Measurements from ENCODE around the gene HS1BP3. TPM values are rescaled to one million over a fixed set of nuclear protein-coding genes. Genes with fewer than 3 reads are reported as not detected.

HS1BP3 gene
- total RNA-seq, 4 donors from 2014 or later = 33.1 to 63.0 (median 41.0) TPM

DNA sequence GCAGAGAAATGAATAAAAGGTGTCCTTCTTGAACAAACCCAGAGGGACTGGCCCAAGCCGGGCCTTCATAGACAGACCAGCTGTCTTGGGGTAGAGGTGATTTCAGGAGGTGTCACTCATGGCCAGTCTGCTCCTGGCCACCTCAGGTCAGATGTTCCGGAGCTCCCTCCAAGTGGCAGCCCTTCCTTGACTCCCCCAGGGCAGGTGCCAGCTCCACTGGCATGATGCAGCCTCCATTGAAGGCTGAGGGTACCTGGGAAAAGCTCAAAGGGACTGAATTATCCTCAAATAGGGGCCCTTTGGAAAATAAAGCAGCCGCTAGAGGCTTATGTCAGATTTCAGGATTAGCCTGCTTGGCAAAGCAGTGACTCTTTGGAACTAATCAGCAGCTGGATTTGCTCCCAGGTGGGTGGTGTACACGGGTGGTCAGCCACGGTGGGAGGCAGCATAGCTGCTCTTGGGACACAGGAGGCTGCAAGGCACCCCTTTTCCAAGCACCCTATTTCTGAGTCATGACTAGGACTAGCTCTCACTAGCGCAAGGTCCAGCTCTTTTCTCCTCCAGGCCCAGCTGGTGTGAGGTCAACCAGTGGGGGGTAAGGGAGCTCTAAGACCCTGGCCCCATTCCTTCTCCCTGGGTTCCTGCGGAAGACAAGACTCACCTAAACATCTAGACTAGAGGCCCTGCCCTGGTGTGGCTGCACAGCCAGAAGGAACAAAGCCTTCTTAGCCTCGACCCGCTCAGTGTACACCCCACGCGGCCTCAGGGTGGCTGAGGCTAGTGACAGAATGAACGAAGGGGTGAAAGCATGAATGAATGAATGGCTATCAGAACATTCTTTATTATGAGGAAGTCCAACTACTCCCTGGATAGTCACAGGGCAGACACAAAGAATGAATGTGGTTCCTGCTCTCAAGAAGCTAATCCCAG is 29.3 kb downstream of the HS1BP3 start:
- H3K4me1 ChIP-seq = peaks cover 0 to 33% (median under 1%) of the 10 kb centered on the region in 4 donors
- no peak overlapping the region for H3K4me3 ChIP-seq
- peaks cover 0 to 46% (median 0%) of the 10 kb centered on the region in 3 donors for H3K36me3 ChIP-seq
- DNase-seq = peak in 2 of 3 donors; percentile 33 to 35
- TF ChIP-seq, protein P1, sequence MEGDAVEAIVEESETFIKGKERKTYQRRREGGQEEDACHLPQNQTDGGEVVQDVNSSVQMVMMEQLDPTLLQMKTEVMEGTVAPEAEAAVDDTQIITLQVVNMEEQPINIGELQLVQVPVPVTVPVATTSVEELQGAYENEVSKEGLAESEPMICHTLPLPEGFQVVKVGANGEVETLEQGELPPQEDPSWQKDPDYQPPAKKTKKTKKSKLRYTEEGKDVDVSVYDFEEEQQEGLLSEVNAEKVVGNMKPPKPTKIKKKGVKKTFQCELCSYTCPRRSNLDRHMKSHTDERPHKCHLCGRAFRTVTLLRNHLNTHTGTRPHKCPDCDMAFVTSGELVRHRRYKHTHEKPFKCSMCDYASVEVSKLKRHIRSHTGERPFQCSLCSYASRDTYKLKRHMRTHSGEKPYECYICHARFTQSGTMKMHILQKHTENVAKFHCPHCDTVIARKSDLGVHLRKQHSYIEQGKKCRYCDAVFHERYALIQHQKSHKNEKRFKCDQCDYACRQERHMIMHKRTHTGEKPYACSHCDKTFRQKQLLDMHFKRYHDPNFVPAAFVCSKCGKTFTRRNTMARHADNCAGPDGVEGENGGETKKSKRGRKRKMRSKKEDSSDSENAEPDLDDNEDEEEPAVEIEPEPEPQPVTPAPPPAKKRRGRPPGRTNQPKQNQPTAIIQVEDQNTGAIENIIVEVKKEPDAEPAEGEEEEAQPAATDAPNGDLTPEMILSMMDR (IDR thresholded peaks at IDR 0.05) = no peak
- TF ChIP-seq POLR2A (IDR thresholded peaks at IDR 0.05) = no peak
- peak overlapping the region in 2 of 4 donors; percentile 91 to 97 for H3K27ac ChIP-seq
- H3K27me3 ChIP-seq = no peaks in the 10 kb centered on the region
- no peaks in the 10 kb centered on the region for H3K9me3 ChIP-seq

DNA sequence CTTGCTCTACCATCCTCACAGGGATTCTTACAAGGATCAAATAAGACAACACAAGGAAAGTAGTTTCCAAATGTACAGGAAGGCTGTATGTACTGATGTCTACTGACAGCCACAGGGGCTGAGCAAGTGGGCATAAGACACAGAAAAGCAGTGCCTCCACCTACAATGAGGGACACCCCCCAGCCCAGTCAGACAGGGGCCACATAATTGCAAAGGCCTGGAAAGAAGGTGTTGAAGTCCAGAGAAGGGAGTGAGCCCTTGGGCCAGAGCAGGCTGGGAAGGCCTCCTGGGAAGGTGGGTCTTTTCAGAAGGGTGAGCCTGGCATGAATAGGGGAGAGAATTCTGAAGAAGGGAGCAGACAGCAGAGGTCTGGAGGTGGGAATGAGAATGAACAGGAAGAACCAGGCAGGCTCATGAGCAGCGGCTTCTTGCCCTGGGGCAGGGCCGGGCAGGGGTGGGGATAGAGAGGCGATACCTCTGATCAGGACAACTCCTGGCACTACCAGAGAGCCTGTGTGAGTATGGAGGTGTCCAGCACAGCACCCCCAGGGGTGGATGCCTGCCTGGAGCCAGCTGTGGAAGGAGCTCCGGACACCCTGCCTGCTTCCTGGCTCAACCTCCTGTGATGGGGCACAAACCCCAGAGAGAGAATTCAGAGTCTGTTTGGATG is 30.1 kb downstream of the HS1BP3 start:
- Histone ChIP-seq H3K27me3 (no peaks in the 10 kb centered on the region), H3K36me3 (peaks cover 0 to 44% (median 0%) of the 10 kb centered on the region in 3 donors), H3K4me3 (no peak overlapping the region), H3K9me3 (no peaks in the 10 kb centered on the region), H3K27ac (peak overlapping the region in 2 of 4 donors; percentile 91 to 97), H3K4me1 (peaks cover 0 to 37% (median 3%) of the 10 kb centered on the region in 4 donors)
- DNase-seq = peak in 2 of 3 donors; percentile 28 to 42
- no peak for TF ChIP-seq POLR2A (IDR thresholded peaks at IDR 0.05)
- TF ChIP-seq, protein P1 (IDR thresholded peaks at IDR 0.05) = no peak

DNA sequence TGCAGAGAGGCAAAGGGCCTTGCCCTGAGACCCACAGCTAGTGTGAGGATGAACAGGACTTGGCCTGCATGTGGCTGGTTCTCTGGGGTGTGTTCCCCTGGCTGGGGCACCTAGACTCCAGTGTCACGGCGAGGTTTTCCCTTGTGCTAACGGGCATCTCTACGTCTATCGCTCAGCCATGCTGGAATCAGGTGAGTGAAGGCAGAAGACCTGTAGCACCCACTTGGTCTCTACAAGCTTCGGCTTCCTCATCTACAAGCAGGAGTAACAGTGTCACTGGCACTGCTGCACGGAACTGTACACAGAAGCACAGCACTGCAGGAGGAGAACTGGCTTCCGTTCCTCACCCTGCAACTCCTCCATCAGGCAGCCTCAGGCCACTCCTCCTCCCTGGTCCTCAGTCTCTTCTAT is 30.6 kb downstream of the HS1BP3 start:
- peaks cover 0 to 41% (median 3%) of the 10 kb centered on the region in 4 donors for H3K4me1 ChIP-seq
- no peaks in the 10 kb centered on the region for H3K27me3 ChIP-seq
- peak overlapping the region; percentile 46 to 97 (median 84) for H3K27ac ChIP-seq
- no peaks in the 10 kb centered on the region for H3K9me3 ChIP-seq
- peak in 2 of 3 donors; percentile 28 to 36 for DNase-seq
- peaks cover 0 to 44% (median 0%) of the 10 kb centered on the region in 3 donors for H3K36me3 ChIP-seq
- H3K4me3 ChIP-seq = no peak overlapping the region
- TF ChIP-seq POLR2A (IDR thresholded peaks at IDR 0.05) = no peak

DNA sequence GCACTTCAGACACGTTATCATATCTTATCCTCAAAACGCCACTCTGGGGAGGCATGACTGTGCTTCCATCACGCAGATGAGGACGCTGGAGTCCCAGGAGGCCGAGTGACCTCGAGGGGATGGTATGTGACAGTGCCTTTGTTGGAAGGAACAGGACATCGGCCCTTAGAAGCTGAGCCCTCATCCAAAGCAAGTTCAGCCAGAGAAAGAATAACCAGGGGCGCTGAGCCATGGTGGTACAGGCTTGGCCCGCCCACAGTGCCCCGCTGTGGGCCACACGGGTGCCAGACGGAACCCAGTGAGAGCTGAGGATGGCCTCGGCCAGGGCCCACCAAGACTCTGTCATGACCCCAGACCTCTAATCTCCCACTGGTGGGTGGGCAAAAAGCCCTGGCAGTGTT is 31.3 kb downstream of the HS1BP3 start:
- Histone ChIP-seq H3K4me1 (peaks cover 0 to 47% (median 3%) of the 10 kb centered on the region in 4 donors), H3K36me3 (peaks cover 0 to 39% (median 0%) of the 10 kb centered on the region in 3 donors)
- DNase-seq = peak in 2 of 3 donors; percentile 40 to 42

DNA sequence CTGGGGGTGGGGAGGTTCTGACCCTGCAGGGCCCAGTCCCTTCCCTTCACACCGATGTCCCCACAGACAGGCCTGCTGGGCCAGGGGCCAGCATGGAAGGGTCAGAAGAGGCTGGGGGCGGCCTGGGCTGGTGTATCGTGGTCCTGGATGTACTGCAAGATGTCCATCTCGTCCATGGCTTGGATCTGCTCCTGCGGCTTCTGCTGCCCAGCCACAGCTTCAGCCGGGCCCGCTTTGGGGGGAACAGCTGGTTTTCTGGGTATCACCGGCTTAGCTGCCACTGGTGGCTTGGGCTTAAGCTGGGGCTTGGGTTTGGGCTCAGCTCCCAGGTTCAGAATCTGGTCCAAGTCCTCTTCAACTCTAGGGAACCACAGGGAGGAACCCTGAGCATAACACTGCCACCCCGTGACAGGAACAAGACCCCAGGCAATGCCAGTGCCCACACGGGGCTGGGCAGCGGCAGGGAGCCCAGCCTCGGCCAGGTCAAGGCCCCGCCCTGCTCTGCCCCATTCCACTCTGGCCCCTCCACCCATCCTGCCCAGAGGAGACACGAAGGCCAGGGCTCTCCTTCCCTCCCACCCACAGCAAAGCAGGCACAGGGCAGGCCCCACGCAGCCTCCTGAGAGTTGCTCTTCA is 31.9 kb downstream of the HS1BP3 start:
- DNase-seq = peak in 2 of 3 donors; percentile 43 to 45
- Histone ChIP-seq H3K9me3 (no peaks in the 10 kb centered on the region), H3K36me3 (peaks cover 0 to 33% (median 0%) of the 10 kb centered on the region in 3 donors), H3K27ac (peak overlapping the region; percentile 68 to 97 (median 84)), H3K4me3 (no peak overlapping the region), H3K27me3 (no peaks in the 10 kb centered on the region), H3K4me1 (peaks cover 0 to 47% (median 3%) of the 10 kb centered on the region in 4 donors)
- TF ChIP-seq POLR2A (IDR thresholded peaks at IDR 0.05) = no peak
- TF ChIP-seq, protein P1 (IDR thresholded peaks at IDR 0.05) = no peak

More for the DNA sequence above, 31.3 kb downstream of the HS1BP3 start:
- H3K27me3 ChIP-seq = no peaks in the 10 kb centered on the region
- H3K4me3 ChIP-seq = no peak overlapping the region
- peak overlapping the region; percentile 46 to 97 (median 84) for H3K27ac ChIP-seq
- H3K9me3 ChIP-seq = no peaks in the 10 kb centered on the region
- TF ChIP-seq, protein P1 (IDR thresholded peaks at IDR 0.05) = no peak
- no peak for TF ChIP-seq POLR2A (IDR thresholded peaks at IDR 0.05)
